Measurements from ENCODE around the gene HAAO.

- no peak for TF ChIP-seq CTCF (IDR thresholded peaks at IDR 0.05)
- TF ChIP-seq POLR2AphosphoS5 (IDR thresholded peaks at IDR 0.05), result no peak
Observed at GRCh38 chr2:42783511-42783910, 8.9 kb downstream of the HAAO start.

All from prostate gland (tissue), 2 donors.